ENCODE measurements around the gene SPIRE1. TPM values are rescaled to one million over a fixed set of nuclear protein-coding genes. Genes with fewer than 3 reads are reported as not detected.

Gene SPIRE1
- total RNA-seq, 2 experiments from 2014 or later = 0.99 to 1.4 TPM

DNA sequence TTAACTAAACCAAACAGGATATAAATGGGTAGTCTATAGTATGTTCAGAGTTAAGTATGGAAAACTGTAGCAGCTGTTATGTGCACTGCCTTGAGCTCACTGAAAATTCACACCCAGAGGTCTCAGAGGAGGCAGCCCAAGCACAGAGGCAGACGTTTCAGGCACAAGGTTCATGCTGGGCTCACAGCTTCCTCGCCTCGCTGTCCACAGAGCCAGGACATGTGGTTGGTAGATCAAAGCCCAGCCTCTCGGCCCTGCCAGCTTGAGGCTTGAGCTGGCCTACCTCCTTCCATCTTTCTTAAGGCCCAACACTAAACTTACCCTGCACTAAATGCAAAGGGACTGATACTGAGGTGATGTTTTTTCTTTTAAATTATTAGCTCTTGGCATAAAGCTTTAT is 206.5 kb downstream of the SPIRE1 start:
- Mint-ChIP-seq H3K4me3 (no peak overlapping the region), H3K4me1 (ENCODE audit: low read depth) (no peaks in the 10 kb centered on the region), H3K27ac (no peak overlapping the region), H3K9me3 (no peaks in the 10 kb centered on the region), H3K27me3 (no peaks in the 10 kb centered on the region), H3K36me3 (ENCODE audit: low read depth) (no peaks in the 10 kb centered on the region)
- intact Hi-C loops (cut with DNase I, micrococcal nuclease) = no loop called here
- ATAC-seq (ENCODE audit: poor library complexity) = no peak
- H3K4me3 ChIP-seq (ENCODE audit: low read length) = no peak overlapping the region
- no peak overlapping the region for H3K27ac ChIP-seq (ENCODE audit: low read depth in 1 of 2, low read length in 2 of 2)
- no peaks in the 10 kb centered on the region for H3K4me1 ChIP-seq (ENCODE audit: insufficient read depth, low read length)
- no peaks in the 10 kb centered on the region for H3K27me3 ChIP-seq (ENCODE audit: control insufficient read depth in 1 of 2, insufficient read depth in 2 of 2, low read length in 2 of 2)
- H3K36me3 ChIP-seq (ENCODE audit: insufficient read depth, low read length) = no peaks in the 10 kb centered on the region
- POLR2A ChIA-PET = no interaction called here
- H3K9me3 ChIP-seq (ENCODE audit: control insufficient read depth in 1 of 2, insufficient read depth in 1 of 2, low read length in 2 of 2) = no peaks in the 10 kb centered on the region
- TF ChIP-seq, protein P1, sequence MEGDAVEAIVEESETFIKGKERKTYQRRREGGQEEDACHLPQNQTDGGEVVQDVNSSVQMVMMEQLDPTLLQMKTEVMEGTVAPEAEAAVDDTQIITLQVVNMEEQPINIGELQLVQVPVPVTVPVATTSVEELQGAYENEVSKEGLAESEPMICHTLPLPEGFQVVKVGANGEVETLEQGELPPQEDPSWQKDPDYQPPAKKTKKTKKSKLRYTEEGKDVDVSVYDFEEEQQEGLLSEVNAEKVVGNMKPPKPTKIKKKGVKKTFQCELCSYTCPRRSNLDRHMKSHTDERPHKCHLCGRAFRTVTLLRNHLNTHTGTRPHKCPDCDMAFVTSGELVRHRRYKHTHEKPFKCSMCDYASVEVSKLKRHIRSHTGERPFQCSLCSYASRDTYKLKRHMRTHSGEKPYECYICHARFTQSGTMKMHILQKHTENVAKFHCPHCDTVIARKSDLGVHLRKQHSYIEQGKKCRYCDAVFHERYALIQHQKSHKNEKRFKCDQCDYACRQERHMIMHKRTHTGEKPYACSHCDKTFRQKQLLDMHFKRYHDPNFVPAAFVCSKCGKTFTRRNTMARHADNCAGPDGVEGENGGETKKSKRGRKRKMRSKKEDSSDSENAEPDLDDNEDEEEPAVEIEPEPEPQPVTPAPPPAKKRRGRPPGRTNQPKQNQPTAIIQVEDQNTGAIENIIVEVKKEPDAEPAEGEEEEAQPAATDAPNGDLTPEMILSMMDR (IDR thresholded peaks at IDR 0.05) = no peak
- CTCF ChIA-PET = no interaction called here
- DNase-seq = no peak

- H3K27ac Mint-ChIP-seq = no peak overlapping the region
- H3K9me3 Mint-ChIP-seq = no peaks in the 10 kb centered on the region
- no peaks in the 10 kb centered on the region for H3K4me1 ChIP-seq (ENCODE audit: insufficient read depth, low read length)
- H3K27me3 Mint-ChIP-seq = no peaks in the 10 kb centered on the region
- DNase-seq = no peak
- intact Hi-C loops (cut with DNase I, micrococcal nuclease) = no loop called here
- no peak for ATAC-seq (ENCODE audit: poor library complexity)
- TF ChIP-seq, protein P1 (IDR thresholded peaks at IDR 0.05) = no peak
- H3K36me3 Mint-ChIP-seq (ENCODE audit: low read depth) = no peaks in the 10 kb centered on the region
- no peaks in the 10 kb centered on the region for H3K27me3 ChIP-seq (ENCODE audit: control insufficient read depth in 1 of 2, insufficient read depth in 2 of 2, low read length in 2 of 2)
- no peaks in the 10 kb centered on the region for H3K4me1 Mint-ChIP-seq (ENCODE audit: low read depth)
- H3K27ac ChIP-seq (ENCODE audit: low read depth in 1 of 2, low read length in 2 of 2) = no peak overlapping the region
- H3K4me3 Mint-ChIP-seq = no peak overlapping the region
- H3K9me3 ChIP-seq (ENCODE audit: control insufficient read depth in 1 of 2, insufficient read depth in 1 of 2, low read length in 2 of 2) = no peaks in the 10 kb centered on the region
- ChIA-PET POLR2A (no interaction called here), CTCF (no interaction called here)
- H3K36me3 ChIP-seq (ENCODE audit: insufficient read depth, low read length) = no peaks in the 10 kb centered on the region
- no peak overlapping the region for H3K4me3 ChIP-seq (ENCODE audit: low read length)
Measured at GRCh38 chr18:12449051-12449785, 208.7 kb downstream of the SPIRE1 start.

DNA sequence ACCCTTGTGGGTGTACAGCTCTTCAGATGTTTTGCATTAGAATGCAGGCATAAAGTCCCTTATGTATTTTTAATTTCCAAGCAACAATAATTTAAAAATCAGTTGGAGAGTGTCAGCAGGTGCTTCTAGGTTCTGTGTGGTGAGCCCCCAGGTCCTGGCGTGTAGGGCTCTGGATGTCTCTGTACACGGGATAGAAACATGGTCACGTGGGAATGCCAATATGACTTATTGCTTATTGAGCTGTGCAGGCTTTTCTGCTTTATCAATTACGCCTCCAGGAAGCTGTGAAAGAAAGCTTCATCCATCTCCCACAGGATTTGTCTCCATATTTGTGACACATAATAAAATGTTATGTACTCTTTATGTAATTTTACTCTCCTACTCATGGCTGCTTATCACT is 212.4 kb downstream of the SPIRE1 start:
- intact Hi-C loops (cut with DNase I, micrococcal nuclease) = no loop called here

More for the DNA sequence above, 212.4 kb downstream of the SPIRE1 start:
- Histone ChIP-seq H3K4me3 (ENCODE audit: low read length) (no peak overlapping the region), H3K27ac (ENCODE audit: low read depth in 1 of 2, low read length in 2 of 2) (no peak overlapping the region), H3K9me3 (ENCODE audit: control insufficient read depth in 1 of 2, insufficient read depth in 1 of 2, low read length in 2 of 2) (no peaks in the 10 kb centered on the region), H3K4me1 (ENCODE audit: insufficient read depth, low read length) (no peaks in the 10 kb centered on the region), H3K27me3 (ENCODE audit: control insufficient read depth in 1 of 2, insufficient read depth in 2 of 2, low read length in 2 of 2) (no peaks in the 10 kb centered on the region), H3K36me3 (ENCODE audit: insufficient read depth, low read length) (no peaks in the 10 kb centered on the region)
- no peak overlapping the region for H3K4me3 Mint-ChIP-seq
- no peak for DNase-seq
- H3K4me1 Mint-ChIP-seq (ENCODE audit: low read depth) = no peaks in the 10 kb centered on the region
- TF ChIP-seq, protein P1 (IDR thresholded peaks at IDR 0.05) = no peak
- CTCF ChIA-PET = no interaction called here
- no peak for ATAC-seq (ENCODE audit: poor library complexity)
- no peaks in the 10 kb centered on the region for H3K27me3 Mint-ChIP-seq
- no peaks in the 10 kb centered on the region for H3K9me3 Mint-ChIP-seq
- no peak overlapping the region for H3K27ac Mint-ChIP-seq
- POLR2A ChIA-PET = no interaction called here
- H3K36me3 Mint-ChIP-seq (ENCODE audit: low read depth) = no peaks in the 10 kb centered on the region

Data from CD4-positive, alpha-beta T cell (primary cell).